HG03097 (cell line): Measurements from ENCODE around the gene RPL37.
"Not testable (repeated sequence)": the region's sequence is repeated elsewhere in the genome, so short reads cannot be mapped to it uniquely, and the experiment has no call there.

Source experiments
- ATAC-seq: cut with Tn5 transposase; IDR thresholded peaks from one replicate; pipeline ENCODE4 v1.9.1; 2021; ENCODE audit not compliant: unreplicated experiment, low FRiP score

The RPL37 gene

DNA sequence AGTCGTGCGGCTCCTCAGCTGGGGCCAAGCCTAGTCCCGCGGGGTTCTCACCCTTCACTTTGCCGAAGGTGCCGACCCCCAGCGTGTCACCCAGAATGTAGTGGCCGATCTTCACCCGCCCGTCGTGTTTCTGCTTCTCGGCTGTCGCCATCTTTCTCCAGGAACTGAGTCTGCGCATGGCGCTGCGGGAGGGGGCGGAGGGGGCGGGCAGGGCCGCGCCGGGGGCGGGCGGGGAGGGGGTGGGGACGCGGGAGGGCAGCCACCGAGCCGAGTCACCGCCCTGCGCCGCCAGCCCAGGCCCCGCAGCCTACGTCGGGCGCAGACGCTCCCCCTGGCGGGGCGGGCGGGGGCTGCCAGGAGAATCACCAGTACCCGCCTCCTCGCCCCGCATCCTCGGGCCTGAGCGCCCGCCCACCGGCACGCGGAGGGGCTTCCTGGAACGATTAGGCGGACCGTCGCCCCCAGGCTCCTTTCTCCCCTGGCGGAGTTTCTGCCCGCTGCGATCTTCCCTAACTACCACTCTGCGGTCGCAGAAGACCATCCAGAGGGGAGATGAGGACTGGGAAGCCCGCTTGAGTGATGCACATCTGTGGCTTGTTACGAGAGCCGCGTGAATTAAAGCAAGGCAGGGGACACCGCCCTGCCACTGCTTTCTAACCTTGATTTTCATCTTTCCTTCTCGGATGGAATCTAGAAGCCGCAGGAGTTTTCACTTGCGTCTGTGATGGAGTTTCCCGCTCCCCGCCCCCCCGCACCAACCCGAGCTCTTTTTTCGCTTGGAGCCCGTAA is 36.8 kb downstream of the RPL37 start, which contains the start of gene PRKAA1:
TSS of gene PRKAA1 (minus strand) at position 363 of the 789 bp plus-strand sequence. CDS start at position 178, 185 bp downstream.
- ATAC-seq = peak; percentile 95

DNA sequence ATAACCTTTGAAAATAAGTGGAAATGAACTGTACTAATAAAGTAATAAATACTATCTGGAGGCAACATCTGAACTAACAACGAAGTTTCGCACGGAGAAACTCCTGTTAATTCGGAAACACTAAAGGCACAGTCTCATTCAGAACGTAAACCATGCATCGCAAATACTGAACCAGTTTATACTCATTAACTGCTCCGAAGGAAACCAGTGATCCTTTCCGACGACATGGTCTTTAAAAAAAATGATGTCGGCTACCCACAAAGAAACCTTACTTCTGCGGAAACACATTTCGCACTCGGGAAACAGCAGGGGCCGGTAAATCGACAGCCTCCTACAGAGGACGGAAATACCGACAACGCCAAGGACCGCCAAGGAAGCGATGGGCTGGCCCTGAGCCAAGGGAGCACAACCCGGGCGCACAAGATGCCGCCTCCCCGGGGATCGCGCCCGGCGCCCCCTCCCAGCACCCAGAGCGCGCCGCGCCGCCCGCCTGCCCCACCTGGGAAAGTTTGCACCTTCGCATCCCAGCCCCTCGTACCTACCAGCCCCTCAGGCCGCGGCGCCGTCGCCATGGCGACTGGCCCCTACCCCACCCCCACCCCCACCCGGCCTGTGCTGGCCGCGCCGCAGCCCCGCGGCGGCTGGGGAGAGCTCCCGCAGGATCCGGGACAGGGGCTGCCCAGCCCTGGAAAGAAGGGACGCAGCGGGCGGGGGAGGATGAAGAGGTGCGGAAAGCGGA is 37.6 kb downstream of the RPL37 start:
- ATAC-seq = peak; percentile 40

DNA sequence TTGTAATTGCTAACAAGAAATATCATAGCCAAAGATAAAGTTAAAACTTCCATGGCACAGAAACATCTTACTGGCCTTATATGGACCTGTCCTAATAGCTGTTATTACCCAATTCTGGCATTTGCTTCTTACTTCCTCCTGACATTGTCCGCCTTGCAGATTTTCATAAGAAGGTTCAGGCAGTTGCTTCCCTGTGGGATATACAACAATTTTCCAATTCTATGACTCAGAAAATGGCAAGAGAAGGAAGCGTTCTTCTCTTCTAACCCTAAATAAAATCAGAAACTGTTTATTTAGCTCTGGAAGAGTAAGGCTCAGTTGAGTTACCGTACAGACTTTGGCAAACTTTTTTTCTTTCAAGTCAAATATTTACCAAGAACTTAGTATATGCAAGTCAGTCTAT is 38.5 kb downstream of the RPL37 start:
- ATAC-seq = no peak

DNA sequence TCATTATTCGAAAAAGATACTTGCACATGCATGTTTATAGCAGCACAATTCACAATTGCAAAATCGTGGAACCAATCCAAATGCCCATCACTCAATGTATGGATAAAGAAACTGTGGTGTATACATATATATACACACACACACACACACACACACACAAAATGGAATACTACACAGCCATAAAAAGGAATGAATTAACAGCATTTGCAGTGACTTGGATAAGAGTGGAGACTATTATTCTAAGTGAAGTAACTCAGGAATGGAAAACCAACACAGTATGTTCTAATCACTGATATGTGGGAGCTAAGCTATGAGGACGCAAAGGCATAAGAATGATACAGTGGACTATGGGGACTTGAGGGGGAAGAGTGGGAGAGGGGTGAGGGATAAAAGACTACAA is 40.1 kb downstream of the RPL37 start:
- not testable (repeated sequence) for ATAC-seq

DNA sequence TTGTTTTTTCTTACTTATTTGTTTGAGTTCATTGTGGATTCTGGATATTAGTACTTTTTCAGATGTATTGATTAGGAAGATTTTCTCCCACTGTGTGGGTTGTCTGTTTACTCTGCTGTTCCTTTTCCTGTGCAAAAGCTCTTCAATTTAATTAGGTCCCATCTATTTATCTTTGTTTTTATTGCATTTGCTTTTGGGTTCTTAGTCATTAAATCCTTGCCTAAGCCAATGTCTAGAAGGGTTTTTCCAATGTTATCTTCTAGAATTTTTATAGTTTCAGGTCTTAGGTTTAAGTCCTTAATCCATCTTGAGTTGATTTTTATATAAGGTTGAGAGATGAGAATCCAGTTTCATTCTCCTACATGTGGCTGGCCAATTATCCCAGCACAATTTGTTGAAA is 40.7 kb downstream of the RPL37 start:
- ATAC-seq = not testable (repeated sequence)

DNA sequence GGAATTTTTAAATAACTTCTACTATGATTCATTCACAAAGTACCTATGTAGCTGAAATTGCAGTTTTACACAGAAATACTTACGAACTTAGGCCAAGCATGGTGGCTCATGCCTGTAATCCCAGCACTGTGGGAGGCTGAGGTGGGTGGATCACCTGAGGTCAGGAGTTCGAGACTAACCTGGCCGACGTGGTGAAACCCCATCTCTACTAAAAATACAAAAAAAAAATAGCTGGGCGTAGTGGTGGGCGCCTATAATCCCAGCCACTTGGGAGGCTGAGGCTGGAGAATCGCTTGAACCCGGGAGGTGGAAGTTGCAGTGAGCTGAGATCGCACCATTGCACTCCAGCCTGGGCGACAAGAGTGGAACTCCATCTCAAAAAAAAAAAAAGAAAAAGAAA is 42.3 kb downstream of the RPL37 start:
- not testable (repeated sequence) for ATAC-seq

DNA sequence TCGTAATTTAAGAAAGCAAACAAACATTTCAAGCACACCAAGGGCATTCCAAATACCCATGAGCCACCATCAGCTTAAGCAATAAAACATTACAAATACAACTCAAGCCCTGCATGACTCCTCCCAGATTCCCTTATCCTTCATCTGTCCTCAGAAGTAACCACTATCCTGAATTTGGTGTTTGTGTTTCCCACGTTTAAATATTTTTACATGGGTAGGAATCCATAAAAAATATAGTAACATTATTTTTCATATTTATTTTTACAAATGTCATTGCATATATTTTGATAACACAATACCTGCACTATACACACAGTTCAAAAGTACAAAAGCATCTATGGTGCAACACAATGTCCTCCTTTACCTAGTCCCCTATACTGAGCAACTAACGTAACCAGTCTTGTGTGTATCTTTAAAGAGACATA is 43.3 kb downstream of the RPL37 start:
- ATAC-seq = no peak

DNA sequence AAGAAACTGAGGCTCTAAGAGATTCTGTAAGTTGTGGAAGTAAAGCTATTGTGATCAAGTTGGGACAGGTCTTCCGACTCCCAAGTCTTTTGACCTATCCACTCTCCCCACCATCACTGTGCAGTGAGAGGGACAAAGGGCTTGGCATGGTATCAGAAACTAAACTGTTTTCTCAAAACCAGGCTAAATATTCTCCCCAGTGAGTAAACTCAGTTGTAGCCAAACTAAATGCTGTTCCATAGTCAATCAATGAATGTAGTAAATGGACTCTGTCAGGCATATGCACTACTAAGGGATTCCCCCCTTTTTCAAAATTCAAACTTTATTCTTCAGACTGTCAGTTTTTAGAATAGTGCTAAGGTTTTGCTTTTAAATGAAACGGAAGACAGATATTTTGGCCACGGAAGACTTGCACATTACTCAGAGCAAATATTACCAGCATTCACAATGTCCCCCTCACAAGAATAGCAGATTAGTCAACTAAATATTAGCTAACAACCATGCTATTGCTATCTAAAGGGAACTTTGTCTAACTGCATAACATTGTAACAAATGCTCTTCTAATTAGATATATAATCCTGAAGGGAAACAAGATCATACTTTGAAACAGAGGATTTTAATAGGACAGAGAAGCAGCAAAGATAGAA is 44.0 kb downstream of the RPL37 start:
- no peak for ATAC-seq

DNA sequence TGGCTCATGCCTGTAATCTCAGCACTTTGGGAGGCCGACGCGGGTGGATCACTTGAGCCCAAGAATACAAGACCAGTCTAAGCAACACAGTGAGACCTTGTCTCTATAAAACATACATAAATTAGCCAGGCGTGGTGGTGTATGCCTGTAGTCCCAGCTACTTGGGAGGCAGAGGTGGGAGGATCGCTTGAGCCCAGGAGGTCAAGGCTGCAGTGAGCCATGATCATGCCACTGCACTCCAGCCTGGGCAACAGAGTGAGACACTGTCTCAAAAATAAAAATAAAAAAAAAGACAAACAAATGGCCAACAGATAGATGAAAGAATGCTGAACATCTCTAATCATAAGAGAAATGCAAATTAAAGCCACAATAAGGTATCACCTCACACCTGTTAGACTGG is 46.1 kb downstream of the RPL37 start:
- ATAC-seq = not testable (repeated sequence)

DNA sequence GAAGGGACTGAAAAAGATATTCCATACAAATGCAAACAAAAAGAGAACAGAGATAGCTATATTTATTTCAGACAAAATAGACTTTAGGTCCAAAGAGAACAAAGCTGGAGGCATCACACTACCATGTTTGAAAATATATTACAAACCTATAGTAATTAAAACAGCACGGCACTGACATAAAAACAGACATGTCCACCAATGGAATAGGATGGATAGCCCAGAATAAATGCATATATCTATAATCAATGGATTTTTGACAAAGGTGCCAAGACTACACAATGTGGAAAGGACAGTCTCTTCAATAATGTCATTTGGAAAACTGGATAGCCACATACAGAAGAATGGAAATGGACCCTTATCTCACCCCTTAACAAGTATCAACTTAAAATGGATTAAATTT is 47.0 kb downstream of the RPL37 start:
- ATAC-seq = no peak

DNA sequence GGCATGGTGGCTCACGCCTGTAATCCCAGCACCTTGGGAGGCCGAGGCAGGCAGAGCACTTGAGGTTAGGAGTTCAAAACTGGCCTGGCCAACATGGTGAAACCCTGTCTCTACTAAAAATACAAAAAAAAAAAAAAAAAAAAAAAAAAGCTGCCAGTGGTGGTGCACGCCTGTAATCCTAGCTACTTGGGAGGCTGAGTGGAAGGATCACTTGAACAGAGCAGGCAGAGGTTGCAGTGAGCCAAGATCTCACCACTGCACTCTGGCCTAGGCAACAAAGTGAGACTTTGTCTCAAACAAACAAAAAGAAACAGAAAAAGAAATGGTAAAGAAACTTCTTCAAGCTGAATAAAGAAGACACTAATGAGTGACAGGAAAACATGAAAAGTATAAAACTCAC is 48.4 kb downstream of the RPL37 start:
- not testable (repeated sequence) for ATAC-seq

DNA sequence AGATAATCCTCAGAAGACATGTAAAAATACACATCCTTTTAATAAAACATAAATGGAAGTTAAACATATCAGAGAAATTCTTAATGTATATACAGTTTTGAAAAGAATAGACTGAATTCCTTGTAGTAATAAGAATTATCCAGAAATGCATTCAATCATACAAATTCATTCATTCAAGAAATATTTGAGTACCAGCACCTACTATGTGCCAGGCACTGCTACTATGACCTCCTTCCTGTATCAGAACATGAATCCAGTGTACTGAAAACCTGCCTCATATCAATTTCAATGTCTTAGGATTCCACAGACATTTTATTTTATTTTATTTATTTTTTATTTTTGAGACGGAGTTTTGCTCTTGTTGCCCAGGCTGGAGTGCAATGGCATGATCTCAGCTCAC is 50.1 kb downstream of the RPL37 start:
- ATAC-seq = no peak

DNA sequence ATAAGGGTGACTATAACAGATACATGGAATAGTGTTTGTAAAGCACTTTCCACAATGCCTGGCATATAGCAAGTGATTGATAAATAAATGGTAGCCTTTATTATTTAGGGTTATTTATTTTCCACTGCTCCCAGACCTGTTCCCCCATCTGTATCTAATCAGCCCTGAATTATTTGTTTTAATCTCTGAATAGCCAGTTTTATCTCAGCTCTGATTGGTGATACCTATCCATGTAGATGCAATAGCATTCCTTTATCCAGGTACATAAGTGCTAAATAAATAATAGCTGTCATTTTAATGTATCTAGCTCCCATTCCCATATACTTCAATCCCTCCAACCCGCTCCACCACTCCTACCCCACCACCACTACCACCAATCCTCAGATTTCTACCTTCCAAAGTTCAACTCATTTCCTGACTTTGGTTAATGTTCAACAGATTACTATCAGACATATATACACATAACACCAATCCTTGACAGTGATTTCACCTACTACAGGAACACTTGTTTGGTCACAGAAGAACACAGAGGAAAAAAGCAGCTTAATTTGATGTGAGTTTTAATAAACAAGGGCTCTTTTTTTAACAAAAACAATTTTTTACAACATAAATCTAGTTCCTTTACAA is 50.9 kb downstream of the RPL37 start:
- no peak for ATAC-seq

DNA sequence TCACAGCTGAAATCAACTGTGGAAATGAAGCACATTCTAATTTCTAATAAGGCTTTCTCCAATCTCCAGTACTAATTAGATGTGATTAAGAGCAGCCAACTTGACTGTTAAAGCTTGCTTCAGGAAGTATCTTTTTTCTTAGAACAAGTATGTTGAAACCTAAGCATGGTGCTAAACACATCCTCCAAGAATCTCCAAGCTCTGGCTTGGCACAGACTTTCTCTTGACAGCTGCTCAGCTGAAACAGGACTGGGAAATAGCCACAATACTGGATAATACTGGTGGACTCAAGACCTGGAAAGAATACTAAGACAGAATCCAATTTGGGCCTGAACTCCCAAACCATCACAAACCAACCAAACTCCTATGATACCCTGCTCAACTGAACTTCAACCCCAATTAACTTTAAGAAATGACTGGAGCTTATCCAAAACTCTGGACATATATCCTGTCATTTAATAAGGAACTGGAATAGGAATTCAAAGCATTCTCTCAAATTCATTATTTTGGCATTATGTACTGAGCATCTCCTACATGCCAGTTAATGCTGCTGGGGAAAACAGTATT is 53.1 kb downstream of the RPL37 start:
- no peak for ATAC-seq

DNA sequence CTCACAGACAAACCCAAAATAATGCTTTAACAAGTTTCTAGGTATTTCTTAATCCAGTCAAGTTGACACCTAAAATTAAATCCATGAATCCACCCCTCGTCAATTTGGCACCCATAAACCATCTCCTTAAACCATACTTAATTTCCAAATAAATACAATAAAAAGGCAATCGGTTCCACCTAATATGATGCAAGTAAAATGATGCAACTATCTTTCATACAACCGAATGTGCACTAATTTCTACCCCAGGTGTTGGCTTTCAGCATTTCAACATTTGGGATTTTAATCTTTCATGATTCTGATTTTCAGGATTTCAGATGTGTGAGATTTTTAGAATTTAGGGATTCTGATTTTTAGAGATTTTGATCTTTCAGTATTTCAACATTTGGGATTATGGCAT is 54.2 kb downstream of the RPL37 start:
- ATAC-seq = no peak

DNA sequence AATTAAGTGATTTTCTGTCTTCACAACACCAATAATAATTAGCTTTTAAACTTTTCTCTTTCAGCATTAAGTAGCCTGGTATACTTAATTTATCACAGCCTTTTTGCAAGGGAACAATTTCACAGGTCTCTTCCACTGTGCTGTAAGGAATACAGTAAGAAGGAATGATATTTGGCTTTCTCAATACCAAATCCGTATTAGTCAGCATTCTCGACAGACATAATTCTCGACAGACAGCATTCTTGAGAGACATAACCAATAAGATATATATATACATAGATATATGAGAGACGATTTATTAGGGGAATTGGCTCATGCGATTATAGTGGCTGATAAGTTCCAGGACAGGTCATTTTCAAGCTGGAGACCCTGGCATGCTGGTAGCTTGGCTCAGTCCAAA is 54.8 kb downstream of the RPL37 start:
- ATAC-seq = no peak

DNA sequence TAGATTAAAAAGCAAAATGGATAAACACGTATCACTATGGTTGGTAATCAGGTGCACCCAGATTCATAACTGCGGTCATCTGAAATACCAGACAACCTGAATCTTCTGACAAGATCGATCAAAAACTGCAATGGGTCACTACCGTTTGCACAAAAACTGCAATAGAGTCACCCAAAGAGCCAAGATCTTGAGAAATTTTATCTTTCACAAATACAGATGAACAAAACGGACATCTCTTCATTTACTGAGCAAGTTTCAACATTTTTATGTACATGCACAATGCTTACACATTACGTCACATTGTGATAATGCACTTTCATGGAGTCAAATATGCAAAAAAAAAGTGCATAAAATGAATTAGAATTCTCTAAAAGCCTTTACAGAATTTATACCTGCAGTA is 55.5 kb downstream of the RPL37 start:
- no peak for ATAC-seq

DNA sequence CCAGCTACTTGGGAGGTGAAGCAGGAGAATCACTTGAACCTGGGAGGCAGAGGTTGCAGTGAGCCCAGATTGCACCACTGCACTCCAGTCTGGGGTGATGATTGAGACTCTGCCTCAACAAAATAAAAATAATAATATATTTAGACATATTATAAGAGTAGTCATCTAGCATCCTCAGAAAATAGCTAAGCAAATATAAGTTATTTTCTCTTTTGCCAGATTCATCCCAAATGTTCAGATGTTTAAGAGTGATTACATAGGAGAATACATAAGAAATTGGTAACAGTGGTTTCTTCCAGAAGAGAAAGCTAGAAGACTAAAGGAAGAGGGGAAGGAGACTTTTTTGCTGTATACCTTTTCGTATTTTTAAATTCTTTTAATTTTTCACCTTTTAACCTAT is 56.9 kb downstream of the RPL37 start:
- ATAC-seq = no peak

DNA sequence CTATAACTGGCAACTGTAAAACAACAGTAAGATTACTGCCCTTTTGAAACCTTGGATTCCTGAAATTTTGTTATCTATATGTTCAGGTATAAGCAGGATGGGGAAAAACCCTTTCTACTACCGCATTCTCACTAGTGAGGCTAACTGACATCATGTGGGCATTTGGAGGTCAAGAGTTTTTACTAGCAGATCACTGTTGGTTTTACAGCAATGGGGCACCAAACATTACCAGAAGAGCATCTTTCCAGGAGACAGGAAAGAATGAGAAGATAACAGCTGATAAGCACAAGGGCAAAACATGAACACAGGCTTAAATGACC is 58.4 kb downstream of the RPL37 start:
- no peak for ATAC-seq

DNA sequence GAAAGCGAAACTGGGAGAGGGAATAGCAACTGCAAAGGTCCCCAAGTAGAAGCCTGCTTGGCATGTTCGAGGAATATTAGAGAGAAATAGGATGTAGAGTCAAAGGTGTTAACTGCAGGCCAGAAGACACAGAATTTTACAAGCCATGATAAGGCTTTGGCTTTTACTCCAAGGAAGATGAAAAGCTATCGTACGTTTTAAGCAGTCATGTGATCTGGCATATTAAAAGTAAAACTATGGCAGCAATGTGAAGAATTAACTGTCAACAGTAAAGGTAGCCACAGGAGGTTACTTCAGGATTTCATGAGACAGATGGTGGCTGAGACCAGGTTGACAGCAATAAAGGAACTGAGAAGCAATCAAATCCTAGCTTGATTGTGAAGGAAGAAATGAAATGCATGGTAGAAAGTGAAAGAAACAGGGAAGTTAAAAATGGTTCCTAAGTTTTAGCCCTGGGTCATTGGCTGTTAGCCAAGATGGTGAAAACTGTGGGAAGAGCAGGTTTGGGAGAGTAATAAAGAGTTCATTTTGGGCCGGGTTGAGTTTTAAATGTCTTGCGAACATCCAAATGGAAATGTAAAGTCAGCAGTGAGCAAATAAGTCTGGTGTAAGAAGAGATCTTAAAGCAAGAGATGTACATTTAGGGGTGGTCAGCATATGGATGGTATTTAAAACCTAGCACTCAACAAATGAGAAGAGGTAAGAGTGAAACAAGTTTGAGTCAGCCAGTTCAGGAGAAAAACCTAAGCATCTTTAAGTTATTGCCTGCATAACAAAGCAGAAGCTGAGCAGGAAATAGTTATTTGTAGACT is 59.0 kb downstream of the RPL37 start:
- no peak for ATAC-seq
